ENCODE data around the gene THYN1.

GRCh38 chr11:134250675-134251074 lies 2.5 kb downstream of the THYN1 start:
- TF ChIP-seq ZNF580 (CRISPR knock-in tag; IDR thresholded peaks at IDR 0.05; ENCODE audit: borderline replicate concordance, low read depth): no peak
- no peak for TF ChIP-seq ZNF775 (CRISPR knock-in tag; IDR thresholded peaks at IDR 0.05; ENCODE audit: borderline replicate concordance)
- no peak for TF ChIP-seq POLR2A (IDR thresholded peaks at IDR 0.05; ENCODE audit: insufficient read depth in 1 of 2, low read depth in 2 of 2, low read length in 2 of 2)
- TF ChIP-seq YY1 (IDR thresholded peaks at IDR 0.05; ENCODE audit: insufficient read depth, insufficient replicate concordance, low read depth, low read length): no peak
- TF ChIP-seq CTCF (CRISPR knock-in tag; IDR thresholded peaks at IDR 0.05): no peak
- TF ChIP-seq ZNF24 (IDR thresholded peaks at IDR 0.05): no peak
- TF ChIP-seq ZBTB7A (CRISPR knock-in tag; IDR thresholded peaks at IDR 0.05): no peak
